Measurements from ENCODE around the gene ZP3.

- no peak for TF ChIP-seq CTCF (IDR thresholded peaks at IDR 0.05)
- TF ChIP-seq POLR2A (IDR thresholded peaks at IDR 0.05): no peak
- TF ChIP-seq POLR2AphosphoS5 (IDR thresholded peaks at IDR 0.05): no peak
- TF ChIP-seq EP300 (IDR thresholded peaks at IDR 0.05): no peak
Measured at GRCh38 chr7:76381814-76382213, 42.9 kb upstream of the ZP3 start.
